ENCODE data around the gene TNIK. TPM values are rescaled to one million over a fixed set of nuclear protein-coding genes. Genes with fewer than 3 reads are reported as not detected.

TNIK gene
- total and polyA plus RNA-seq, 10 of the 15 experiments (the other 5 are each of a cell fraction or from before 2014, with no cell fraction given) = 13.9 to 74.3 (median 48.2) TPM

DNA sequence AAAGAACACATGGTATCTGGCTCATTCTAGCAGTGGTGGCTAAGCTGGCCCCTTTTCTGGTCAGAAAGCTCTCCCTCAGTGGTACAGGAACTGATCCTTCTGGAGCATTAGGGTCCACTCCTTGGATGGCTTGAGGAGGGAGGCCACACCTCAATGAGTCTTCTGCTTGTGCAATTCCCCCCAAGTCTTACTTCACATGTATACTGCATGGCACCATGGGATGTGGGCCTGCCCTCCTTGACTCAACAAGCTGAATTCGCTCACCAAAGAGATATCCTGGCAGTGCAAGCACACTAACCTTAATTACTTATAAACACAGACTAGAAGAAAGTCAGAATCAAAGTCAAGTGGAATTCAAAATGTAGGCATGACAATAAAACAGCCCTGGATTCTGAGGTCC is 299.9 kb downstream of the TNIK start:
- DNase-seq (ENCODE audit: low read depth, low spot score) (no peak), FAIRE-seq (no peak), ATAC-seq (no peak)
- ChIA-PET RAD21 (ENCODE audit: unreplicated experiment) (no interaction called here), CTCF (interaction anchor here (0.9 to 1.2 kb wide), 3 partner anchors 9 to 407 kb away, joined by 3 to 4 read pairs (median 3); no protein-coding TSS in a partner anchor), SMC1A (ENCODE audit: uncharacterized antibody, unreplicated experiment) (interaction anchor here (1.0 kb wide), 1 partner anchor 407 kb away, joined by 7 read pairs; no protein-coding TSS in a partner anchor), POLR2A (interaction anchor here (1.5 kb wide), 1 partner anchor 23 kb away, joined by 3 read pairs; no protein-coding TSS in a partner anchor)
- Histone ChIP-seq H3K9me3 (replicated peaks; ENCODE audit: control insufficient read depth, insufficient read depth, low read length) (peaks cover 2% of the 10 kb centered on the region; the same call in 2 of the 3 replicates), H3K36me3 (ENCODE audit: control insufficient read depth in 2 of 2, insufficient read depth in 2 of 2, low read length in 1 of 2) (peaks cover 21 to 59% of the 10 kb centered on the region in 2 experiments), H3K79me2 (ENCODE audit: control insufficient read depth, insufficient read depth, low read length) (no peaks in the 10 kb centered on the region), H3K4me1 (ENCODE audit: control insufficient read depth, insufficient read depth, low read length) (no peaks in the 10 kb centered on the region), H2AFZ (ENCODE audit: control insufficient read depth, low read depth, low read length) (no peak overlapping the region), H3K9ac (ENCODE audit: control insufficient read depth, insufficient read depth, low read length) (no peak overlapping the region), H3K4me2 (ENCODE audit: control insufficient read depth, insufficient read depth) (no peak overlapping the region), H3K27ac (ENCODE audit: control insufficient read depth, insufficient read depth) (no peak overlapping the region), H4K20me1 (ENCODE audit: control insufficient read depth, insufficient read depth) (no peaks in the 10 kb centered on the region), H3K4me3 (no peak overlapping the region), H3K27me3 (replicated peaks in 1 of 2; ENCODE audit: control insufficient read depth in 2 of 2, insufficient read depth in 2 of 2, low read length in 1 of 2) (no peaks in the 10 kb centered on the region)
- no TSS peak for BruUV-seq (replicated peaks)
- intact Hi-C loops (cut with micrococcal nuclease; ENCODE audit: unreplicated experiment) (loop anchor here (5.0 kb wide), 1 partner anchor 292 kb away; no protein-coding TSS in a partner anchor), in situ Hi-C loops (cut with MboI) (no loop called here)
- 100% methylated on average over 1 of the region's 1 CpG for whole genome bisulfite sequencing (ENCODE audit: insufficient coverage, insufficient replicate concordance, low lambda C conversion rate, missing lambda C conversion rate)
- no peak for TF ChIP-seq EED (IDR thresholded peaks at IDR 0.05; ENCODE audit: low read depth)
- no peak for TF ChIP-seq MYC (IDR thresholded peaks at IDR 0.05; ENCODE audit: insufficient read depth, insufficient read length, insufficient replicate concordance, low read length, severe bottlenecking)
- TF ChIP-seq TCF7 (IDR thresholded peaks at IDR 0.05; ENCODE audit: borderline replicate concordance) = no peak
- TF ChIP-seq IKZF2 (IDR thresholded peaks at IDR 0.05) = no peak
- TF ChIP-seq, protein P1, sequence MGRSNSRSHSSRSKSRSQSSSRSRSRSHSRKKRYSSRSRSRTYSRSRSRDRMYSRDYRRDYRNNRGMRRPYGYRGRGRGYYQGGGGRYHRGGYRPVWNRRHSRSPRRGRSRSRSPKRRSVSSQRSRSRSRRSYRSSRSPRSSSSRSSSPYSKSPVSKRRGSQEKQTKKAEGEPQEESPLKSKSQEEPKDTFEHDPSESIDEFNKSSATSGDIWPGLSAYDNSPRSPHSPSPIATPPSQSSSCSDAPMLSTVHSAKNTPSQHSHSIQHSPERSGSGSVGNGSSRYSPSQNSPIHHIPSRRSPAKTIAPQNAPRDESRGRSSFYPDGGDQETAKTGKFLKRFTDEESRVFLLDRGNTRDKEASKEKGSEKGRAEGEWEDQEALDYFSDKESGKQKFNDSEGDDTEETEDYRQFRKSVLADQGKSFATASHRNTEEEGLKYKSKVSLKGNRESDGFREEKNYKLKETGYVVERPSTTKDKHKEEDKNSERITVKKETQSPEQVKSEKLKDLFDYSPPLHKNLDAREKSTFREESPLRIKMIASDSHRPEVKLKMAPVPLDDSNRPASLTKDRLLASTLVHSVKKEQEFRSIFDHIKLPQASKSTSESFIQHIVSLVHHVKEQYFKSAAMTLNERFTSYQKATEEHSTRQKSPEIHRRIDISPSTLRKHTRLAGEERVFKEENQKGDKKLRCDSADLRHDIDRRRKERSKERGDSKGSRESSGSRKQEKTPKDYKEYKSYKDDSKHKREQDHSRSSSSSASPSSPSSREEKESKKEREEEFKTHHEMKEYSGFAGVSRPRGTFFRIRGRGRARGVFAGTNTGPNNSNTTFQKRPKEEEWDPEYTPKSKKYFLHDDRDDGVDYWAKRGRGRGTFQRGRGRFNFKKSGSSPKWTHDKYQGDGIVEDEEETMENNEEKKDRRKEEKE (IDR thresholded peaks at IDR 0.05) = no peak
- no peak for TF ChIP-seq HCFC1 (IDR thresholded peaks at IDR 0.05; ENCODE audit: low read length)

Data from GM12878 (cell line).